PFSK-1 (cell line): Measurements from ENCODE around the gene C14orf119.

ENCODE experiments used
- FOXP2 ChIP-seq: optimal IDR thresholded peaks from 2 replicates; pipeline ENCODE3; 2011; ENCODE audit warnings: borderline replicate concordance, control low read depth, inconsistent platforms; ENCODE audit not compliant: insufficient read depth; ENCODE audit errors: extremely low read length, extremely low read depth
- POLR2AphosphoS5 ChIP-seq: IDR thresholded peaks from 2 replicates; pipeline ENCODE4 v1.6.1; 2012; ENCODE audit warnings: low read depth, mild to moderate bottlenecking, control low read depth, low read length, moderate library complexity
- SIN3A ChIP-seq: IDR thresholded peaks from 2 replicates; pipeline ENCODE4 v1.6.1; 2012; ENCODE audit warnings: mild to moderate bottlenecking, low read length, moderate library complexity, borderline replicate concordance; ENCODE audit not compliant: insufficient read depth
- TAF1 ChIP-seq: IDR thresholded peaks from 2 replicates; pipeline ENCODE4 v1.6.1; 2012; ENCODE audit warnings: low read length, control low read depth, borderline replicate concordance; ENCODE audit not compliant: insufficient read depth
- TF ChIP-seq, protein P1 (sequence below), 2 experiments: IDR thresholded peaks; 2 replicates each; pipeline versions ENCODE4 v1.6.1 to v1.8.0; 2011 to 2012; ENCODE audit warnings: low read depth in 2 of 2, low read length in 2 of 2, control low read depth in 1 of 2, inconsistent platforms in 1 of 2, mild to moderate bottlenecking in 1 of 2, moderate library complexity in 1 of 2; ENCODE audit not compliant: insufficient read depth in 1 of 2

C14orf119 gene

GRCh38 chr14:23139874-23140273 is 44.6 kb downstream of the C14orf119 start:
- no peak for TF ChIP-seq SIN3A
- TF ChIP-seq TAF1: no peak
- no peak for TF ChIP-seq FOXP2
- TF ChIP-seq, protein P1, sequence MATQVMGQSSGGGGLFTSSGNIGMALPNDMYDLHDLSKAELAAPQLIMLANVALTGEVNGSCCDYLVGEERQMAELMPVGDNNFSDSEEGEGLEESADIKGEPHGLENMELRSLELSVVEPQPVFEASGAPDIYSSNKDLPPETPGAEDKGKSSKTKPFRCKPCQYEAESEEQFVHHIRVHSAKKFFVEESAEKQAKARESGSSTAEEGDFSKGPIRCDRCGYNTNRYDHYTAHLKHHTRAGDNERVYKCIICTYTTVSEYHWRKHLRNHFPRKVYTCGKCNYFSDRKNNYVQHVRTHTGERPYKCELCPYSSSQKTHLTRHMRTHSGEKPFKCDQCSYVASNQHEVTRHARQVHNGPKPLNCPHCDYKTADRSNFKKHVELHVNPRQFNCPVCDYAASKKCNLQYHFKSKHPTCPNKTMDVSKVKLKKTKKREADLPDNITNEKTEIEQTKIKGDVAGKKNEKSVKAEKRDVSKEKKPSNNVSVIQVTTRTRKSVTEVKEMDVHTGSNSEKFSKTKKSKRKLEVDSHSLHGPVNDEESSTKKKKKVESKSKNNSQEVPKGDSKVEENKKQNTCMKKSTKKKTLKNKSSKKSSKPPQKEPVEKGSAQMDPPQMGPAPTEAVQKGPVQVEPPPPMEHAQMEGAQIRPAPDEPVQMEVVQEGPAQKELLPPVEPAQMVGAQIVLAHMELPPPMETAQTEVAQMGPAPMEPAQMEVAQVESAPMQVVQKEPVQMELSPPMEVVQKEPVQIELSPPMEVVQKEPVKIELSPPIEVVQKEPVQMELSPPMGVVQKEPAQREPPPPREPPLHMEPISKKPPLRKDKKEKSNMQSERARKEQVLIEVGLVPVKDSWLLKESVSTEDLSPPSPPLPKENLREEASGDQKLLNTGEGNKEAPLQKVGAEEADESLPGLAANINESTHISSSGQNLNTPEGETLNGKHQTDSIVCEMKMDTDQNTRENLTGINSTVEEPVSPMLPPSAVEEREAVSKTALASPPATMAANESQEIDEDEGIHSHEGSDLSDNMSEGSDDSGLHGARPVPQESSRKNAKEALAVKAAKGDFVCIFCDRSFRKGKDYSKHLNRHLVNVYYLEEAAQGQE (IDR thresholded peaks at IDR 0.05; ENCODE audit: insufficient read depth in 1 of 2, low read depth in 2 of 2, low read length in 2 of 2): no peak
- no peak for TF ChIP-seq POLR2AphosphoS5

- TF ChIP-seq TAF1 (no peak), SIN3A (no peak), FOXP2 (no peak), POLR2AphosphoS5 (no peak)
- TF ChIP-seq, protein P1 (IDR thresholded peaks at IDR 0.05; ENCODE audit: insufficient read depth in 1 of 2, low read depth in 2 of 2, low read length in 2 of 2): no peak
Observed at GRCh38 chr14:23140371-23140770, 45.1 kb downstream of the C14orf119 start.

DNA sequence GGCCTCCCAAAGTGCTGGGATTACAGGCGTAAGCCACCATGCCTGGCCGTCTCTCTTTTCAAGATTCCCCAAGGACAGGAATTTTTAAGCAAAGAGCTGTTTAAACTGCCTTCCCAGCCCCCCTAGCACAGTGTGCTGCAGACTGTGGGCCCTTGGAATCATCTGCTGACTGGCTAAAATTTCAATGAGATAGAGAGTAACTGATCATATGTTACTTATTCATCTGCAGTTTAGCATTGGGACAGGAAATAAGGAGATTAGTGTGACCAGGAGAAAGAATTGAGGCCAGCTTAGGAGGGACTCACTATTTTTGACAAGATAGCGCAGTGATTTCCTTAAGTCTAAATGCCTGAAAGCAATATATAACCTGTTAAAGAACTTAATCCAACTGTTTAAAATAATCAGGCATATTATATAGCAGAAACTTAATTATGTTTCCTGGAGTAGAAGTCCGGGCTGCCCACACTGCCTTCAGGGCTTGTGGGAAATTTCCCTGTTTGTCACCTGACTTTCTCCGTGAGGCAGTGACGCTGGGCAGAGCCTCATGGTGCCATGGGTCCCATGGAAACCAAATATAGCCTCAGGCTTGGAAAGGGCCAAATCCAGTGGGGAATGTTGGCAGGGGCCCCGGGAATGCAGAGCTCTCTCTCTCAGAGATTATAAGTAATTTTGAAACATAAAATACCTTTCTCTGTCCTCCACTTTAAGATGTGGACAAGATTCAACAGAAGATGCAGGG is 46.6 kb downstream of the C14orf119 start:
- TF ChIP-seq, protein P1 (IDR thresholded peaks at IDR 0.05; ENCODE audit: insufficient read depth in 1 of 2, low read depth in 2 of 2, low read length in 2 of 2): no peak
- no peak for TF ChIP-seq SIN3A
- no peak for TF ChIP-seq POLR2AphosphoS5
- TF ChIP-seq FOXP2: no peak
- no peak for TF ChIP-seq TAF1

GRCh38 chr14:23142826-23143225 is 47.5 kb downstream of the C14orf119 start:
- TF ChIP-seq FOXP2: no peak
- no peak for TF ChIP-seq SIN3A
- TF ChIP-seq POLR2AphosphoS5: no peak
- no peak for TF ChIP-seq TAF1
- TF ChIP-seq, protein P1 (IDR thresholded peaks at IDR 0.05; ENCODE audit: insufficient read depth in 1 of 2, low read depth in 2 of 2, low read length in 2 of 2): no peak
